Activated CD4-positive, alpha-beta T cell treated with anti-CD3 and anti-CD28 coated beads, Interleukin-2, amount 10 ng/mL, durations not matched to agents 24 days and 14 days (primary cell): ENCODE measurements around the gene DTNA. TPM values are rescaled to one million over a fixed set of nuclear protein-coding genes. Genes with fewer than 3 reads are reported as not detected.
A peak's percentile ranks its signal among the peaks of the same experiment; 100 is the strongest.

Experiments used
- DNase-seq: peaks from one replicate; pipeline ENCODE4 v3.0.0; 2022
- H3K27ac Mint-ChIP-seq: one replicate; pipeline ENCODE4 v1.8.0; 2022; ENCODE audit warnings: mild to moderate bottlenecking, mixed read lengths
- H3K27me3 Mint-ChIP-seq: one replicate; pipeline ENCODE4 v1.8.0; 2022; ENCODE audit warnings: mixed read lengths
- H3K36me3 Mint-ChIP-seq: one replicate; pipeline ENCODE4 v1.8.0; 2022; ENCODE audit warnings: low read depth, mild to moderate bottlenecking, mixed read lengths
- H3K4me1 Mint-ChIP-seq: one replicate; pipeline ENCODE4 v1.8.0; 2021; ENCODE audit warnings: mixed read lengths
- H3K4me3 Mint-ChIP-seq: one replicate; pipeline ENCODE4 v1.8.0; 2022; ENCODE audit warnings: mild to moderate bottlenecking, moderate library complexity, mixed read lengths
- H3K9me3 Mint-ChIP-seq: one replicate; pipeline ENCODE4 v1.8.0; 2021; ENCODE audit warnings: mixed read lengths
- intact Hi-C: fragments of 100-400 bp; cut with micrococcal nuclease; formaldehyde crosslinking; loops from one replicate; pipeline ENCODE4 v1.15.1; 2023
- total RNA-seq: library from RNA; stranded (reverse); gene quantifications from 2 replicates; pipeline ENCODE4 v1.2.3, GENCODE V29; 2022

The DTNA gene
- total RNA-seq, 1 donor from 2014 or later, result not detected

- Mint-ChIP-seq H3K9me3 (peaks cover 9% of the 10 kb centered on the region), H3K36me3 (no peaks in the 10 kb centered on the region), H3K4me3 (no peak overlapping the region), H3K27ac (no peak overlapping the region), H3K4me1 (no peaks in the 10 kb centered on the region), H3K27me3 (peaks cover 14% of the 10 kb centered on the region)
- intact Hi-C loops, result no loop called here
- DNase-seq, result no peak
These were observed 137.3 kb downstream of the DTNA start for GRCh38 chr18:34847408-34847807.

- DNase-seq, result no peak
- peaks cover 6% of the 10 kb centered on the region for H3K9me3 Mint-ChIP-seq
- H3K36me3 Mint-ChIP-seq, result no peaks in the 10 kb centered on the region
- no peak overlapping the region for H3K4me3 Mint-ChIP-seq
- intact Hi-C loops, result no loop called here
- H3K4me1 Mint-ChIP-seq, result no peaks in the 10 kb centered on the region
- no peak overlapping the region for H3K27ac Mint-ChIP-seq
- H3K27me3 Mint-ChIP-seq, result peaks cover 15% of the 10 kb centered on the region
These were observed 138.1 kb downstream of the DTNA start for GRCh38 chr18:34848156-34848555.

- H3K9me3 Mint-ChIP-seq, result peaks cover 6% of the 10 kb centered on the region
- peaks cover 15% of the 10 kb centered on the region for H3K27me3 Mint-ChIP-seq
- H3K4me3 Mint-ChIP-seq, result no peak overlapping the region
- no peak for DNase-seq
- intact Hi-C loops, result no loop called here
- no peak overlapping the region for H3K27ac Mint-ChIP-seq
- no peaks in the 10 kb centered on the region for H3K36me3 Mint-ChIP-seq
- H3K4me1 Mint-ChIP-seq, result no peaks in the 10 kb centered on the region
These were observed 138.6 kb downstream of the DTNA start for GRCh38 chr18:34848695-34849094.

GRCh38 chr18:34857320-34857719 is 147.2 kb downstream of the DTNA start:
- DNase-seq, result no peak
- intact Hi-C loops, result no loop called here
- H3K27ac Mint-ChIP-seq, result no peak overlapping the region
- peaks cover 7% of the 10 kb centered on the region for H3K4me1 Mint-ChIP-seq
- no peak overlapping the region for H3K4me3 Mint-ChIP-seq
- no peaks in the 10 kb centered on the region for H3K9me3 Mint-ChIP-seq
- H3K36me3 Mint-ChIP-seq, result no peaks in the 10 kb centered on the region
- H3K27me3 Mint-ChIP-seq, result peaks cover 32% of the 10 kb centered on the region

- DNase-seq, result no peak
- H3K27me3 Mint-ChIP-seq, result peaks cover 31% of the 10 kb centered on the region
- no peaks in the 10 kb centered on the region for H3K9me3 Mint-ChIP-seq
- no peak overlapping the region for H3K27ac Mint-ChIP-seq
- H3K36me3 Mint-ChIP-seq, result no peaks in the 10 kb centered on the region
- intact Hi-C loops, result no loop called here
- H3K4me1 Mint-ChIP-seq, result peaks cover 9% of the 10 kb centered on the region
- no peak overlapping the region for H3K4me3 Mint-ChIP-seq
These were observed 148.1 kb downstream of the DTNA start for GRCh38 chr18:34858188-34858587.

- Mint-ChIP-seq H3K27me3 (peaks cover 26% of the 10 kb centered on the region), H3K9me3 (no peaks in the 10 kb centered on the region)
- intact Hi-C loops, result no loop called here
These were observed 149.4 kb downstream of the DTNA start for GRCh38 chr18:34859496-34859895.

GRCh38 chr18:34862561-34862960 is 152.5 kb downstream of the DTNA start:
- intact Hi-C loops, result loop anchor here (10.0 kb wide), 3 partner anchors 752 to 1962 kb away; partner anchors contain the start of genes KIAA1328, RPRD1A and TPGS2
- H3K4me1 Mint-ChIP-seq, result peaks cover 30% of the 10 kb centered on the region
- no peak overlapping the region for H3K4me3 Mint-ChIP-seq
- peaks cover 10% of the 10 kb centered on the region for H3K9me3 Mint-ChIP-seq
- H3K27me3 Mint-ChIP-seq, result peaks cover 14% of the 10 kb centered on the region
- no peak for DNase-seq
- H3K36me3 Mint-ChIP-seq, result peaks cover 2% of the 10 kb centered on the region
- no peak overlapping the region for H3K27ac Mint-ChIP-seq

More at GRCh38 chr18:34859496-34859895, 149.4 kb downstream of the DTNA start:
- Mint-ChIP-seq H3K4me3 (no peak overlapping the region), H3K27ac (no peak overlapping the region), H3K36me3 (peaks cover 2% of the 10 kb centered on the region), H3K4me1 (peaks cover 9% of the 10 kb centered on the region)
- DNase-seq, result no peak

GRCh38 chr18:34863702-34864101 is 153.6 kb downstream of the DTNA start:
- peaks cover 10% of the 10 kb centered on the region for H3K9me3 Mint-ChIP-seq
- H3K4me1 Mint-ChIP-seq, result peaks cover 30% of the 10 kb centered on the region

GRCh38 chr18:34864836-34865497 is 154.9 kb downstream of the DTNA start:
- no peak for DNase-seq
- no peak overlapping the region for H3K27ac Mint-ChIP-seq
- peaks cover 2% of the 10 kb centered on the region for H3K36me3 Mint-ChIP-seq
- H3K4me1 Mint-ChIP-seq, result peaks cover 30% of the 10 kb centered on the region
- intact Hi-C loops, result loop anchor here (5.0 to 10.0 kb wide), 5 partner anchors 162 to 1960 kb away; partner anchors contain the start of genes KIAA1328, RMP24, RPRD1A and TPGS2
- no peak overlapping the region for H3K4me3 Mint-ChIP-seq
- H3K9me3 Mint-ChIP-seq, result peaks cover 10% of the 10 kb centered on the region
- H3K27me3 Mint-ChIP-seq, result peaks cover 8% of the 10 kb centered on the region

More at GRCh38 chr18:34863702-34864101, 153.6 kb downstream of the DTNA start:
- H3K27ac Mint-ChIP-seq, result no peak overlapping the region
- H3K36me3 Mint-ChIP-seq, result peaks cover 2% of the 10 kb centered on the region
- intact Hi-C loops, result loop anchor here (10.0 kb wide), 3 partner anchors 751 to 1961 kb away; partner anchors contain the start of genes KIAA1328, RPRD1A and TPGS2
- no peak for DNase-seq
- no peak overlapping the region for H3K4me3 Mint-ChIP-seq
- H3K27me3 Mint-ChIP-seq, result peaks cover 8% of the 10 kb centered on the region

- no peak for DNase-seq
- intact Hi-C loops, result loop anchor here (1.0 to 10.0 kb wide), 9 partner anchors 113 to 1958 kb away; partner anchors contain the start of genes INO80C, KIAA1328, RMP24 and RPRD1A
- Mint-ChIP-seq H3K4me3 (peak overlapping the region; percentile 55), H3K27me3 (peaks cover 6% of the 10 kb centered on the region), H3K9me3 (peaks cover 10% of the 10 kb centered on the region), H3K27ac (peak overlapping the region; percentile 62), H3K36me3 (peaks cover 2% of the 10 kb centered on the region), H3K4me1 (peaks cover 25% of the 10 kb centered on the region)
These were observed 156.2 kb downstream of the DTNA start for GRCh38 chr18:34866310-34866709.

GRCh38 chr18:34866739-34867138 is 156.6 kb downstream of the DTNA start:
- Mint-ChIP-seq H3K4me3 (peak overlapping the region; percentile 55), H3K27me3 (peaks cover 6% of the 10 kb centered on the region), H3K4me1 (peaks cover 28% of the 10 kb centered on the region), H3K27ac (peak overlapping the region; percentile 62), H3K9me3 (peaks cover 10% of the 10 kb centered on the region), H3K36me3 (peaks cover 2% of the 10 kb centered on the region)
- no peak for DNase-seq
- intact Hi-C loops, result loop anchor here (1.0 to 10.0 kb wide), 9 partner anchors 113 to 1958 kb away; partner anchors contain the start of genes INO80C, KIAA1328, RMP24 and RPRD1A

GRCh38 chr18:34867520-34867919 is 157.4 kb downstream of the DTNA start:
- Mint-ChIP-seq H3K9me3 (peaks cover 10% of the 10 kb centered on the region), H3K36me3 (peaks cover 2% of the 10 kb centered on the region), H3K4me3 (no peak overlapping the region), H3K27ac (peak overlapping the region; percentile 26), H3K4me1 (peaks cover 26% of the 10 kb centered on the region), H3K27me3 (peaks cover 6% of the 10 kb centered on the region)
- intact Hi-C loops, result loop anchor here (2.0 to 10.0 kb wide), 7 partner anchors 160 to 1957 kb away; partner anchors contain the start of genes INO80C, KIAA1328, RMP24 and RPRD1A
- DNase-seq, result no peak

GRCh38 chr18:34870555-34871310 is 160.6 kb downstream of the DTNA start:
- no peaks in the 10 kb centered on the region for H3K36me3 Mint-ChIP-seq
- peaks cover 2% of the 10 kb centered on the region for H3K27me3 Mint-ChIP-seq
- H3K4me3 Mint-ChIP-seq, result no peak overlapping the region
- peaks cover 5% of the 10 kb centered on the region for H3K9me3 Mint-ChIP-seq
- intact Hi-C loops, result no loop called here
- no peak overlapping the region for H3K27ac Mint-ChIP-seq
- peaks cover 17% of the 10 kb centered on the region for H3K4me1 Mint-ChIP-seq
- no peak for DNase-seq

- Mint-ChIP-seq H3K4me3 (no peak overlapping the region), H3K27me3 (peaks cover 2% of the 10 kb centered on the region), H3K27ac (no peak overlapping the region), H3K9me3 (peaks cover 5% of the 10 kb centered on the region), H3K36me3 (no peaks in the 10 kb centered on the region), H3K4me1 (peaks cover 10% of the 10 kb centered on the region)
- intact Hi-C loops, result no loop called here
- no peak for DNase-seq
These were observed 161.3 kb downstream of the DTNA start for GRCh38 chr18:34871435-34871834.
